ENCODE data around the gene SNCAIP.

SNCAIP gene

GRCh38 chr5:122501089-122501435, 189.0 kb downstream of the SNCAIP start:
- DNase-seq (ENCODE audit: low read depth in 2 of 2): no peak

- no peak for DNase-seq (ENCODE audit: low read depth in 2 of 2)
Observed at GRCh38 chr5:122507045-122507444, 195.0 kb downstream of the SNCAIP start.

- DNase-seq (ENCODE audit: low read depth in 2 of 2): no peak
Observed at GRCh38 chr5:122507581-122507980, 195.5 kb downstream of the SNCAIP start.

GRCh38 chr5:122508623-122509022, 196.6 kb downstream of the SNCAIP start:
- no peak for DNase-seq (ENCODE audit: low read depth in 2 of 2)

Data from activated CD8-positive, alpha-beta memory T cell treated with anti-CD3 and anti-CD28 coated beads for 4 hours (primary cell).